ENCODE data around the gene TMEM214. TPM values are rescaled to one million over a fixed set of nuclear protein-coding genes. Genes with fewer than 3 reads are reported as not detected.

The TMEM214 gene
- total RNA-seq, 6 experiments from 2014 or later, result 119 to 162 (median 144) TPM

GRCh38 chr2:26988058-26988860, 44.5 kb upstream of the TMEM214 start:
- Mint-ChIP-seq H3K27ac (peak overlapping the region; percentile 34), H3K27me3 (ENCODE audit: insufficient read depth) (peaks cover 2% of the 10 kb centered on the region)

GRCh38 chr2:26989156-26989555, 43.6 kb upstream of the TMEM214 start:
- TF ChIP-seq CTCF (IDR thresholded peaks at IDR 0.05), result no peak
- no peak overlapping the region for H3K4me3 Mint-ChIP-seq
- H3K27ac Mint-ChIP-seq, result peak overlapping the region; percentile 1; the same call in 1 of the 2 replicates
- no peaks in the 10 kb centered on the region for H3K9me3 Mint-ChIP-seq
- DNase-seq, result peak; percentile 28
- H3K36me3 Mint-ChIP-seq (ENCODE audit: low read depth), result 0 out of 2 replicates have a peak, but pooled peaks cover 4% of the 10 kb centered on the region
- peaks cover 2% of the 10 kb centered on the region for H3K27me3 Mint-ChIP-seq (ENCODE audit: insufficient read depth)
- H3K4me1 Mint-ChIP-seq (ENCODE audit: low read depth), result peaks cover 34% of the 10 kb centered on the region

More at GRCh38 chr2:26988058-26988860, 44.5 kb upstream of the TMEM214 start:
- Mint-ChIP-seq H3K9me3 (no peaks in the 10 kb centered on the region), H3K4me3 (0 out of 2 replicates have a peak overlapping the region, but pooled peaks have one; percentile 5), H3K4me1 (ENCODE audit: low read depth) (peaks cover 34% of the 10 kb centered on the region), H3K36me3 (ENCODE audit: low read depth) (0 out of 2 replicates have a peak, but pooled peaks cover 4% of the 10 kb centered on the region)
- peak; percentile 88 for DNase-seq
- no peak for TF ChIP-seq CTCF (IDR thresholded peaks at IDR 0.05)

- TF ChIP-seq CTCF (IDR thresholded peaks at IDR 0.05), result no peak
- Mint-ChIP-seq H3K4me3 (no peak overlapping the region), H3K4me1 (ENCODE audit: low read depth) (peaks cover 27% of the 10 kb centered on the region), H3K27me3 (ENCODE audit: insufficient read depth) (peaks cover 2% of the 10 kb centered on the region), H3K36me3 (ENCODE audit: low read depth) (no peaks in the 10 kb centered on the region), H3K27ac (no peak overlapping the region), H3K9me3 (no peaks in the 10 kb centered on the region)
- DNase-seq, result no peak
Observed at GRCh38 chr2:26991717-26992116, 41.0 kb upstream of the TMEM214 start.

- no peak for DNase-seq
- H3K4me3 Mint-ChIP-seq, result no peak overlapping the region
Observed at GRCh38 chr2:26993768-26994167, 39.0 kb upstream of the TMEM214 start.

GRCh38 chr2:26994983-26995382, 37.8 kb upstream of the TMEM214 start:
- no peak overlapping the region for H3K4me3 Mint-ChIP-seq

More at GRCh38 chr2:26993768-26994167, 39.0 kb upstream of the TMEM214 start:
- Mint-ChIP-seq H3K36me3 (ENCODE audit: low read depth) (no peaks in the 10 kb centered on the region), H3K4me1 (ENCODE audit: low read depth) (peaks cover 11% of the 10 kb centered on the region), H3K27ac (no peak overlapping the region), H3K27me3 (ENCODE audit: insufficient read depth) (peaks cover 7% of the 10 kb centered on the region), H3K9me3 (no peaks in the 10 kb centered on the region)
- no peak for TF ChIP-seq CTCF (IDR thresholded peaks at IDR 0.05)

More at GRCh38 chr2:26994983-26995382, 37.8 kb upstream of the TMEM214 start:
- Mint-ChIP-seq H3K27me3 (ENCODE audit: insufficient read depth) (peaks cover 6% of the 10 kb centered on the region), H3K27ac (no peak overlapping the region), H3K36me3 (ENCODE audit: low read depth) (no peaks in the 10 kb centered on the region), H3K9me3 (no peaks in the 10 kb centered on the region), H3K4me1 (ENCODE audit: low read depth) (no peaks in the 10 kb centered on the region)
- no peak for DNase-seq
- no peak for TF ChIP-seq CTCF (IDR thresholded peaks at IDR 0.05)

Measured in HFFc6 (cell line).